Neural cell (in vitro differentiated cells): Measurements from ENCODE around the gene NT5DC2. TPM values are rescaled to one million over a fixed set of nuclear protein-coding genes. Genes with fewer than 3 reads are reported as not detected.

Experiments
- H2AFZ ChIP-seq: fragments of 200-600, 300-800 bp; sonication (generic), shearing (Covaris generic); 2 replicates; pipeline ENCODE4 v1.6.0; 2014; ENCODE audit warnings: low read depth, mild to moderate bottlenecking, antibody characterized with exemption, low read length, moderate library complexity
- H3F3A ChIP-seq: fragments of 200-600 bp; shearing (Covaris generic); 2 replicates; pipeline ENCODE4 v1.6.1; 2016; ENCODE audit warnings: mild to moderate bottlenecking, moderate library complexity, mixed read lengths, antibody characterized with exemption, low read length; ENCODE audit not compliant: insufficient read depth, poor library complexity, severe bottlenecking
- H3K27ac ChIP-seq: fragments of 200-600, 300-800 bp; sonication (generic), shearing (Covaris generic); 2 replicates; pipeline ENCODE4 v1.5.1; 2014; ENCODE audit warnings: mild to moderate bottlenecking, low read length, moderate library complexity
- H3K27me3 ChIP-seq: fragments of 300-800, 200-600 bp; sonication (generic), shearing (Covaris generic); 2 replicates; pipeline ENCODE4 v1.6.0; 2014; ENCODE audit warnings: mild to moderate bottlenecking, low read depth, low read length, moderate library complexity; ENCODE audit not compliant: insufficient read depth
- H3K36me3 ChIP-seq: fragments of 300-800, 200-600 bp; sonication (generic), shearing (Covaris generic); 2 replicates; pipeline ENCODE4 v1.5.1; 2014; ENCODE audit warnings: mild to moderate bottlenecking, antibody characterized with exemption, low read length, moderate library complexity; ENCODE audit not compliant: insufficient read depth
- H3K4me2 ChIP-seq: fragments of 300-800, 200-600 bp; sonication (generic), shearing (Covaris generic); 2 replicates; pipeline ENCODE4 v1.6.0; 2014; ENCODE audit warnings: mild to moderate bottlenecking, low read length
- H3K4me3 ChIP-seq: fragments of 300-800, 200-600 bp; sonication (generic), shearing (Covaris generic); 2 replicates; pipeline ENCODE4 v1.5.1; 2014; ENCODE audit warnings: mild to moderate bottlenecking, low read length, moderate library complexity
- H3K79me2 ChIP-seq: fragments of 200-600 bp; shearing (Covaris generic); replicated peaks from 2 replicates; pipeline ENCODE4 v1.6.0; 2014; ENCODE audit warnings: mild to moderate bottlenecking, low read length, moderate library complexity; ENCODE audit not compliant: insufficient read depth
- H3K9ac ChIP-seq: fragments of 300-800, 200-600 bp; sonication (generic), shearing (Covaris generic); 2 replicates; pipeline ENCODE4 v1.6.1; 2016; ENCODE audit warnings: mild to moderate bottlenecking, low read length, mixed read lengths
- H3K9me2 ChIP-seq: fragments of 200-600 bp; shearing (Covaris generic); 2 replicates; pipeline ENCODE4 v1.6.1; 2016; ENCODE audit warnings: mild to moderate bottlenecking, low read length, mixed read lengths; ENCODE audit not compliant: insufficient read depth
- H3K9me3 ChIP-seq: fragments of 200-600, 300-800 bp; sonication (generic), shearing (Covaris generic); 2 replicates; pipeline ENCODE4 v1.6.1; 2016; ENCODE audit warnings: mild to moderate bottlenecking, mixed run types, low read length, moderate library complexity, mixed read lengths
- H4K20me1 ChIP-seq: fragments of 200-600 bp; shearing (Covaris generic); 2 replicates; pipeline ENCODE4 v1.6.1; 2016; ENCODE audit warnings: mild to moderate bottlenecking, mixed run types; ENCODE audit not compliant: insufficient read depth
- CTCF ChIP-seq: fragments of 450-650 bp; IDR thresholded peaks from 2 replicates; pipeline ENCODE4 v1.5.1; 2014; ENCODE audit warnings: antibody characterized with exemption, mild to moderate bottlenecking, moderate library complexity; ENCODE audit not compliant: poor library complexity, severe bottlenecking
- EP300 ChIP-seq: fragments of 450-650 bp; conservative IDR thresholded peaks from 2 replicates; pipeline ENCODE4 v1.6.1; 2014; ENCODE audit warnings: antibody characterized with exemption, mild to moderate bottlenecking, moderate library complexity; ENCODE audit not compliant: poor library complexity, severe bottlenecking
- EZH2 ChIP-seq: fragments of 200-600, 300-800 bp; shearing (Covaris generic), sonication (generic); IDR thresholded peaks from 2 replicates; pipeline ENCODE4 v1.6.1; 2014; ENCODE audit warnings: antibody characterized with exemption, low read length, borderline replicate concordance, mild to moderate bottlenecking; ENCODE audit not compliant: insufficient read depth, poor library complexity, severe bottlenecking
- MXI1 ChIP-seq: fragments of 450-650 bp; conservative IDR thresholded peaks from 2 replicates; pipeline ENCODE4 v1.6.1; 2014; ENCODE audit warnings: antibody characterized with exemption, mild to moderate bottlenecking; ENCODE audit not compliant: poor library complexity, severe bottlenecking
- POLR2AphosphoS5 ChIP-seq: IDR thresholded peaks from 2 replicates; pipeline ENCODE4 v1.6.1; 2012
- RAD21 ChIP-seq: fragments of 450-650 bp; conservative IDR thresholded peaks from 2 replicates; pipeline ENCODE4 v1.6.1; 2014; ENCODE audit warnings: antibody characterized with exemption, mild to moderate bottlenecking, moderate library complexity
- REST ChIP-seq: IDR thresholded peaks from 2 replicates; pipeline ENCODE4 v1.6.1; 2012; ENCODE audit warnings: borderline replicate concordance
- SMC3 ChIP-seq: fragments of 450-650 bp; conservative IDR thresholded peaks from 2 replicates; pipeline ENCODE4 v1.6.1; 2014; ENCODE audit warnings: antibody characterized with exemption, mild to moderate bottlenecking, moderate library complexity; ENCODE audit not compliant: poor library complexity
- TAF1 ChIP-seq: IDR thresholded peaks from 2 replicates; pipeline ENCODE4 v1.6.1; 2012; ENCODE audit warnings: low read depth
- polyA plus RNA-seq: library from polyadenylated mRNA; depleted of rRNA; stranded (reverse); fragments of >200 nt; gene quantifications from 2 replicates; pipeline ENCODE4 v1.2.3, GENCODE V29; 2014

The NT5DC2 gene
- polyA plus RNA-seq, 1 donor from 2014 or later = 35.1 TPM

GRCh38 chr3:52536369-52537164 lies 2.9 kb upstream of the NT5DC2 start, which contains the start of gene UQCC5:
Gene UQCC5 (plus strand): TSS chr3:52536605. CDS start chr3:52536756, 151 bp downstream.
- TF ChIP-seq CTCF = peak; percentile 52
- TF ChIP-seq EZH2 = no peak
- peak; percentile 94 for TF ChIP-seq POLR2AphosphoS5
- peak; percentile 37 for TF ChIP-seq EP300
- TF ChIP-seq MXI1 = peak; percentile 96
- peak; percentile 41 for TF ChIP-seq SMC3
- peak; percentile 91 for TF ChIP-seq TAF1
- peak; percentile 20 for TF ChIP-seq RAD21
- TF ChIP-seq REST = peak; percentile 77
- Histone ChIP-seq H3K27ac (peak within 1 kb of the TSS; percentile 78), H3K36me3 (no peaks in the 10 kb centered on the region), H3F3A (no peaks in the 10 kb centered on the region), H3K9ac (peak within 1 kb of the TSS; percentile 85), H3K4me2 (peak within 1 kb of the TSS; percentile 89), H3K9me2 (no peaks in the 10 kb centered on the region), H2AFZ (peak within 1 kb of the TSS; percentile 58), H3K4me3 (peak within 1 kb of the TSS; percentile 81), H3K27me3 (peaks cover 7% of the 10 kb centered on the region), H4K20me1 (no peaks in the 10 kb centered on the region), H3K9me3 (no peaks in the 10 kb centered on the region), H3K79me2 (peaks cover 20% of the 10 kb centered on the region)

GRCh38 chr3:52536112-52536368 lies 2.4 kb upstream of the NT5DC2 start:
- H3K4me3 ChIP-seq = peak overlapping the region; percentile 81
- H2AFZ ChIP-seq = no peak overlapping the region
- H4K20me1 ChIP-seq = no peaks in the 10 kb centered on the region
- H3K9me2 ChIP-seq = no peaks in the 10 kb centered on the region
- H3K9me3 ChIP-seq = no peaks in the 10 kb centered on the region
- peak overlapping the region; percentile 67 for H3K4me2 ChIP-seq
- no peak overlapping the region for H3K9ac ChIP-seq
- no peaks in the 10 kb centered on the region for H3F3A ChIP-seq
- peaks cover 7% of the 10 kb centered on the region for H3K27me3 ChIP-seq
- no peaks in the 10 kb centered on the region for H3K36me3 ChIP-seq
- H3K27ac ChIP-seq = no peak overlapping the region
- TF ChIP-seq CTCF (no peak), REST (no peak), TAF1 (no peak), POLR2AphosphoS5 (no peak), EP300 (no peak), EZH2 (no peak), RAD21 (no peak), MXI1 (no peak), SMC3 (no peak)
- H3K79me2 ChIP-seq = peaks cover 20% of the 10 kb centered on the region
